DMS 273 treated with DMSO at 0.1 percent for 48 hours (cell line): Measurements from ENCODE around the gene NANOS2.

Experiments used
- DNase-seq: peaks from one replicate; lab custom pipeline; 2025; lab: John Stamatoyannopoulos, UW

Gene NANOS2

GRCh38 chr19:45913874-45914830 is at the start of gene NANOS2:
Gene NANOS2, minus strand, starts transcription at chr19:45914778. Its CDS starts 85 bp downstream, at chr19:45914693.
- DNase-seq: no peak

GRCh38 chr19:45962021-45962420 is 47.4 kb upstream of the NANOS2 start:
- no peak for DNase-seq

- DNase-seq: no peak
Measured at GRCh38 chr19:45960595-45961235, 46.1 kb upstream of the NANOS2 start.

GRCh38 chr19:45959517-45960025 is 45.0 kb upstream of the NANOS2 start:
- DNase-seq: no peak

GRCh38 chr19:45958769-45959516 is 44.4 kb upstream of the NANOS2 start:
- no peak for DNase-seq

GRCh38 chr19:45958320-45958719 is 43.7 kb upstream of the NANOS2 start:
- no peak for DNase-seq

GRCh38 chr19:45955905-45956608 is 41.5 kb upstream of the NANOS2 start:
- no peak for DNase-seq

GRCh38 chr19:45954156-45954555 is 39.6 kb upstream of the NANOS2 start:
- DNase-seq: no peak

- no peak for DNase-seq
Measured at GRCh38 chr19:45953676-45954075, 39.1 kb upstream of the NANOS2 start.

- DNase-seq: no peak
Measured at GRCh38 chr19:45952686-45953505, 38.3 kb upstream of the NANOS2 start.

- DNase-seq: no peak
Measured at GRCh38 chr19:45952341-45952685, 37.7 kb upstream of the NANOS2 start.

GRCh38 chr19:45947926-45948325 is 33.3 kb upstream of the NANOS2 start:
- DNase-seq: no peak

- no peak for DNase-seq
Measured at GRCh38 chr19:45940515-45940805, 25.9 kb upstream of the NANOS2 start.

- no peak for DNase-seq
Measured at GRCh38 chr19:45939792-45940514, 25.4 kb upstream of the NANOS2 start.

- no peak for DNase-seq
Measured at GRCh38 chr19:45938733-45939319, 24.2 kb upstream of the NANOS2 start.

- DNase-seq: no peak
Measured at GRCh38 chr19:45935267-45935666, 20.7 kb upstream of the NANOS2 start.

- no peak for DNase-seq
Measured at GRCh38 chr19:45934551-45935230, 20.1 kb upstream of the NANOS2 start.

GRCh38 chr19:45933759-45934158 is 19.2 kb upstream of the NANOS2 start:
- DNase-seq: no peak

GRCh38 chr19:45931055-45931454 is 16.5 kb upstream of the NANOS2 start:
- no peak for DNase-seq
